Measurements from ENCODE around the gene HEXD. TPM values are rescaled to one million over a fixed set of nuclear protein-coding genes. Genes with fewer than 3 reads are reported as not detected.

The HEXD gene
- total RNA-seq, 1 experiment from 2014 or later: 30.0 TPM

GRCh38 chr17:82435601-82436583 lies 17.7 kb downstream of the HEXD start:
- intact Hi-C loops (cut with micrococcal nuclease; ENCODE audit: unreplicated experiment): no loop called here
- Histone ChIP-seq H2AFZ (no peak overlapping the region), H3K36me3 (ENCODE audit: low read depth) (no peaks in the 10 kb centered on the region), H3K9me3 (ENCODE audit: insufficient read depth, low read depth) (no peaks in the 10 kb centered on the region), H4K20me1 (ENCODE audit: insufficient read depth) (no peaks in the 10 kb centered on the region), H3K79me2 (ENCODE audit: low read depth) (no peaks in the 10 kb centered on the region), H3K27ac (no peak overlapping the region), H3K4me2 (no peak overlapping the region), H3K4me3 (no peak overlapping the region), H3K4me1 (replicated peaks; ENCODE audit: insufficient read depth) (no peaks in the 10 kb centered on the region), H3F3A (ENCODE audit: insufficient read depth, low read depth) (no peaks in the 10 kb centered on the region), H3K9me2 (ENCODE audit: insufficient read depth) (no peaks in the 10 kb centered on the region), H3K27me3 (ENCODE audit: insufficient read depth, low read depth) (no peaks in the 10 kb centered on the region)
- ChIA-PET CTCF (no interaction called here), POLR2A (ENCODE audit: unreplicated experiment) (no interaction called here)
- TF ChIP-seq CTCF (conservative IDR thresholded peaks at IDR 0.05) (no peak), EZH2 (IDR thresholded peaks at IDR 0.05; ENCODE audit: low read depth) (no peak)
- no TSS peak for BruUV-seq (replicated peaks)
- DNase-seq: no peak

GRCh38 chr17:82436601-82437324 lies 18.6 kb downstream of the HEXD start:
- CTCF ChIA-PET: no interaction called here
- Histone ChIP-seq H3K4me3 (no peak overlapping the region), H3F3A (ENCODE audit: insufficient read depth, low read depth) (no peaks in the 10 kb centered on the region), H3K27ac (no peak overlapping the region), H3K4me1 (replicated peaks; ENCODE audit: insufficient read depth) (no peaks in the 10 kb centered on the region), H3K27me3 (ENCODE audit: insufficient read depth, low read depth) (no peaks in the 10 kb centered on the region), H3K9me3 (ENCODE audit: insufficient read depth, low read depth) (no peaks in the 10 kb centered on the region), H2AFZ (no peak overlapping the region), H3K9me2 (ENCODE audit: insufficient read depth) (no peaks in the 10 kb centered on the region), H4K20me1 (ENCODE audit: insufficient read depth) (no peaks in the 10 kb centered on the region), H3K4me2 (no peak overlapping the region), H3K79me2 (ENCODE audit: low read depth) (no peaks in the 10 kb centered on the region), H3K36me3 (ENCODE audit: low read depth) (no peaks in the 10 kb centered on the region)
- TF ChIP-seq EZH2 (IDR thresholded peaks at IDR 0.05; ENCODE audit: low read depth): no peak
- TF ChIP-seq CTCF (conservative IDR thresholded peaks at IDR 0.05): no peak
- no peak for DNase-seq
- intact Hi-C loops (cut with micrococcal nuclease; ENCODE audit: unreplicated experiment): no loop called here
- POLR2A ChIA-PET (ENCODE audit: unreplicated experiment): no interaction called here
- BruUV-seq (replicated peaks): no TSS peak

GRCh38 chr17:82437325-82437668 lies 19.1 kb downstream of the HEXD start:
- TF ChIP-seq CTCF (conservative IDR thresholded peaks at IDR 0.05): no peak
- TF ChIP-seq EZH2 (IDR thresholded peaks at IDR 0.05; ENCODE audit: low read depth): no peak
- no peaks in the 10 kb centered on the region for H3K79me2 ChIP-seq (ENCODE audit: low read depth)
- no peak for DNase-seq
- no peak overlapping the region for H3K4me2 ChIP-seq
- H2AFZ ChIP-seq: no peak overlapping the region
- H3F3A ChIP-seq (ENCODE audit: insufficient read depth, low read depth): no peaks in the 10 kb centered on the region
- no peaks in the 10 kb centered on the region for H4K20me1 ChIP-seq (ENCODE audit: insufficient read depth)
- POLR2A ChIA-PET (ENCODE audit: unreplicated experiment): no interaction called here
- no peaks in the 10 kb centered on the region for H3K9me3 ChIP-seq (ENCODE audit: insufficient read depth, low read depth)
- H3K4me1 ChIP-seq (replicated peaks; ENCODE audit: insufficient read depth): no peaks in the 10 kb centered on the region
- H3K4me3 ChIP-seq: no peak overlapping the region
- BruUV-seq (replicated peaks): no TSS peak
- intact Hi-C loops (cut with micrococcal nuclease; ENCODE audit: unreplicated experiment): no loop called here
- H3K9me2 ChIP-seq (ENCODE audit: insufficient read depth): no peaks in the 10 kb centered on the region
- H3K36me3 ChIP-seq (ENCODE audit: low read depth): no peaks in the 10 kb centered on the region
- H3K27ac ChIP-seq: no peak overlapping the region
- no peaks in the 10 kb centered on the region for H3K27me3 ChIP-seq (ENCODE audit: insufficient read depth, low read depth)
- CTCF ChIA-PET: no interaction called here
